ENCODE results near the gene TRAPPC2B. TPM values are rescaled to one million over a fixed set of nuclear protein-coding genes. Genes with fewer than 3 reads are reported as not detected.
A peak's percentile ranks its signal among the peaks of the same experiment; 100 is the strongest.

The TRAPPC2B gene
- total RNA-seq, 1 donor from 2014 or later = 13.9 TPM

- no peak for DNase-seq (ENCODE audit: low spot score, unreplicated experiment)
- TF ChIP-seq CTCF (IDR thresholded peaks at IDR 0.05; ENCODE audit: unreplicated experiment) = no peak
- Mint-ChIP-seq H3K27me3 (peaks cover 15% of the 10 kb centered on the region), H3K4me1 (ENCODE audit: low read depth) (peaks cover 2% of the 10 kb centered on the region), H3K9me3 (ENCODE audit: low read depth) (no peaks in the 10 kb centered on the region), H3K36me3 (ENCODE audit: insufficient read depth) (no peaks in the 10 kb centered on the region), H3K4me3 (ENCODE audit: low read depth) (no peak overlapping the region), H3K27ac (no peak overlapping the region)
These were observed 24.5 kb upstream of the TRAPPC2B start for GRCh38 chr19:57338877-57339276.

- no peak overlapping the region for H3K4me3 Mint-ChIP-seq (ENCODE audit: low read depth)
- TF ChIP-seq CTCF (IDR thresholded peaks at IDR 0.05; ENCODE audit: unreplicated experiment) = no peak
- no peak for DNase-seq (ENCODE audit: low spot score, unreplicated experiment)
- H3K36me3 Mint-ChIP-seq (ENCODE audit: insufficient read depth) = no peaks in the 10 kb centered on the region
- no peaks in the 10 kb centered on the region for H3K9me3 Mint-ChIP-seq (ENCODE audit: low read depth)
- peaks cover 42% of the 10 kb centered on the region for H3K27me3 Mint-ChIP-seq
- no peak overlapping the region for H3K27ac Mint-ChIP-seq
- no peaks in the 10 kb centered on the region for H3K4me1 Mint-ChIP-seq (ENCODE audit: low read depth)
These were observed 20.8 kb upstream of the TRAPPC2B start for GRCh38 chr19:57342582-57342981.

GRCh38 chr19:57348136-57348535 is 15.2 kb upstream of the TRAPPC2B start:
- Mint-ChIP-seq H3K9me3 (ENCODE audit: low read depth) (no peaks in the 10 kb centered on the region), H3K36me3 (ENCODE audit: insufficient read depth) (peaks cover 4% of the 10 kb centered on the region), H3K27me3 (peaks cover 38% of the 10 kb centered on the region), H3K4me1 (ENCODE audit: low read depth) (peaks cover 22% of the 10 kb centered on the region), H3K27ac (no peak overlapping the region), H3K4me3 (ENCODE audit: low read depth) (no peak overlapping the region)
- TF ChIP-seq CTCF (IDR thresholded peaks at IDR 0.05; ENCODE audit: unreplicated experiment) = no peak
- DNase-seq (ENCODE audit: low spot score, unreplicated experiment) = no peak

GRCh38 chr19:57350877-57351805 is 12.2 kb upstream of the TRAPPC2B start, which contains the start of gene ZNF304:
ZNF304 (plus strand) TSS chr19:57351271; CDS start chr19:57351665, 394 bp downstream.
- peak; percentile 71 for DNase-seq (ENCODE audit: low spot score, unreplicated experiment)
- peaks cover 17% of the 10 kb centered on the region for H3K27me3 Mint-ChIP-seq
- peak within 1 kb of the TSS; percentile 97 for H3K4me3 Mint-ChIP-seq (ENCODE audit: low read depth)
- peak within 1 kb of the TSS; percentile 94 for H3K27ac Mint-ChIP-seq
- peaks cover 23% of the 10 kb centered on the region for H3K36me3 Mint-ChIP-seq (ENCODE audit: insufficient read depth)
- H3K9me3 Mint-ChIP-seq (ENCODE audit: low read depth) = no peaks in the 10 kb centered on the region
- peaks cover 26% of the 10 kb centered on the region for H3K4me1 Mint-ChIP-seq (ENCODE audit: low read depth)
- no peak for TF ChIP-seq CTCF (IDR thresholded peaks at IDR 0.05; ENCODE audit: unreplicated experiment)

GRCh38 chr19:57351867-57352266 is 11.5 kb upstream of the TRAPPC2B start:
- Mint-ChIP-seq H3K27ac (peak overlapping the region; percentile 94), H3K36me3 (ENCODE audit: insufficient read depth) (peaks cover 31% of the 10 kb centered on the region)
- no peak for DNase-seq (ENCODE audit: low spot score, unreplicated experiment)

More at GRCh38 chr19:57351867-57352266, 11.5 kb upstream of the TRAPPC2B start:
- Mint-ChIP-seq H3K27me3 (peaks cover 11% of the 10 kb centered on the region), H3K9me3 (ENCODE audit: low read depth) (no peaks in the 10 kb centered on the region), H3K4me1 (ENCODE audit: low read depth) (peaks cover 26% of the 10 kb centered on the region), H3K4me3 (ENCODE audit: low read depth) (peak overlapping the region; percentile 97)
- TF ChIP-seq CTCF (IDR thresholded peaks at IDR 0.05; ENCODE audit: unreplicated experiment) = no peak

All from progenitor cell of endocrine pancreas (in vitro differentiated cells).